ENCODE results near the gene FRMD4A.

FRMD4A gene

DNA sequence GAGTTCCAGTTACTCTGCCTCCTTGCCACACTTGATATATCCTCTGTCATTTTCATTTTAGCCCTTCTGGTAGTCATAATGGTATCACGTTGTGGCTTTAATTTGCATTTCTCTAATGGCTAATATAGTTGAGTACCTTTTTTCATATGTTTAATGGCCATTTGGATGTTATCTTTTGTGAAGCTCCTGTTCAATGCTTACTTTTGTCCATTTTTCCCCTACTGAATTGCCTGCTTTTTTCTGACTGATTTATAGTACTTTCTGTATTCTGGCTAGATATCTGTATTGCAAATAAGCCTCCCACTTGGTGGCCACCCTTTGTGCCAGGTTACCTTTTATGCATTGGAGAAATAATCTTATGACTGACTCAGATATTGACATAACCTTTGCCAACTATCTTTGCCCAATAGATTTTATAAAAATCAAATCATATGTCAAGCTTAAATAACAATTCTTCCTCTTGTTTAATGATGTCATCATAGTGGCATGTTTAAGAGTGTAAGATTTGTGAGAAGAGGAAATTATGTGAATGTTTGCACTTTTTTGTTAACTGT lies 693.3 kb downstream of the FRMD4A start:
- no peak for DNase-seq

DNA sequence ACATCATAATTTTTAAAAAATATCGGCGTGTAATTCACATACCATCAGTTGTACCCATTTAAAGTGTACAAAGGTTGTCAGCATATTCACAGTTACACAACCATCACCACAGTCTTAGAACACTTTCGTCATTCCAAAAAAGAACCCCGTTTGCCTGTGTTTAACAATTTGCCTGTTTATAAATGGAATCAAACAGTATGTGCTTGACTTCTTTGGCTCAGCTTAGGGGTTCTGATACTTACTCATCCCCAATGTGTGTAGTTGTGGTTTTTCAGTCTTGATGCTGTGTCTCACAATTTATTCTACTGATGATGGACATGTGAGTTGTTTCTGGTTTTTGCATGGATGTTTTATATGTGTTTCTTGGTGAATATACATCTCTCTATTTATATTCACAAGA lies 693.9 kb downstream of the FRMD4A start:
- no peak for DNase-seq

DNA sequence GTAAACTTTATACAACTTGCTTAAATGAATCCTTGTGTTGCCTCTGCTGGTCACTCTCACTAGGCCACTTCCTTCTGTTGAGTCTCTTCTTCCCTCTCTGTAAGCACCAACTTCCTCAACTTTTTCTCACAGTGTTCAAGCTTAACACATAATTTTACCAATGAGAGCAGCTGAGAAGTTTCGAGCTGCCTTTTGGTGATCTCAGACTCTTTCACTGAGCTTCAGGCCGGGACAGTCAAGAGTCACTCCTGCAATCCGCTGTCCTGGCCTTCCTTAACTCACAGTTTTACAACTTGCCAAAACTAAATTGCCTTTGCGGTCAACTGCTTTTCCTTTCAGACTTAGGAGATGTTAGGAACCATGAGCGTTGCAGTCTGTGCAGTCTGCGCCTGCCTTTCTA lies 696.5 kb downstream of the FRMD4A start:
- no peak for DNase-seq

DNA sequence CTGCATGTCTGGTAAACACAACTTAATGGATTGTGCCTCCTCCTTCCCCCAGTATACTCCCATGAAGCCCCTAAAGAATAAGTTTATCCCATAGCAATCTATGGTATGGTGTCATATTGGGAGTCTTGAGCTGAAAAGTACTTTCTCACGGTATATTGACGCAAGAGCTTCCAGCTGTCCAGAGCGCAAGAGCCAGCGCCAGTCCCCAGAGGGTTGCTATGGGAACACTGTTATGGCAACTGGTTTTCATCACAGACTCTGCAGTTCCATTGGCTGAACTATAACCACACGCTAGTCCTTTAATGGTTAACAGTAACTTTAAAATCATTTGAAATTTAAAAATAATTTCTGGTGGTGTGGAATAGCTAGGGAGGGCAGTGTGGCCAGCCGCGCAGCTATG lies 697.0 kb downstream of the FRMD4A start:
- no peak for DNase-seq

DNA sequence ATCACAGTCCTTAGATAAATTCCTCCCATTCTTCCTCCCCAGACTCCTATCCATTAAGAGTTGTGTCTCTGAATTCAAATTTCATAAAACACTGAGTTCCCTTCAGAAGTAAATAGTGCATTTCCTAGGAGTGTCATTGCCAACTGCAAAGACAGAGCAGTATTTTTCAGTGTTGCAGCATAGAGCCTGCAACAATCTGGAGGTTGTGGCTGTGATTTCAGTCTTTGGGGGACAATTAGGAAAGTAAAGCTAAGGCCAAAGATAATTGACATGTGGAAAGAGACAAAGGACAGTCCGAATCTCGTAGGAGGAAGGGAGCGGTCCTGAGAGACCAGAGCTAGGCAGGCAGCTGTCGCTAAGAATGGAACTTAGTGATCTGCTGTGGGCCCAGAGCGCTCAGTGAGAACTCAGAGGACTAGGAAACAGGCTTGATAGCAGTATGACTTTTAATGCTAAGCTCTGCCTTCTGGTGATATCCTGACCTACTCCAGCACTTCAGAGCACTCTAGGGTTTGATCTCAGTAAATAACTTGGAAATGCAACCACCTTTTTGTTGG lies 697.8 kb downstream of the FRMD4A start:
- no peak for DNase-seq

DNA sequence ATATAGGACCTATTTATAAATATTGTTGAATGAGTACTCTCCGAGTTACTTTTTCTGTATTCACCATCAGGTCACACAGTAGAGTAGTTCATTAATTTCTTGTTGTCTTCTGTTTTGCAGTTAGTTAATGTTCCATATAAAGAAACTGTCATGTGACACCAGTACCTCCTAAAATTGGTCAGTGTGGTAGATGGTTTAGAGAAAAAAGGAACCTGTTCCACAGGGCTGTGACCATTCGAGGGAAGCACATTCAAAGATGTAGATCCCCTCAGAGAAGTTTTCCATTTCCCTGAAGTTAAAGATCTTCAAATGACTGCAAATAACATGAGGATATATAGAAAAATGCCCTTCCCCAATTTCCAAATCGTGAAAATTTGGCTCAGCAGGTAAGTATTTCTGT lies 698.3 kb downstream of the FRMD4A start:
- DNase-seq, result no peak

DNA sequence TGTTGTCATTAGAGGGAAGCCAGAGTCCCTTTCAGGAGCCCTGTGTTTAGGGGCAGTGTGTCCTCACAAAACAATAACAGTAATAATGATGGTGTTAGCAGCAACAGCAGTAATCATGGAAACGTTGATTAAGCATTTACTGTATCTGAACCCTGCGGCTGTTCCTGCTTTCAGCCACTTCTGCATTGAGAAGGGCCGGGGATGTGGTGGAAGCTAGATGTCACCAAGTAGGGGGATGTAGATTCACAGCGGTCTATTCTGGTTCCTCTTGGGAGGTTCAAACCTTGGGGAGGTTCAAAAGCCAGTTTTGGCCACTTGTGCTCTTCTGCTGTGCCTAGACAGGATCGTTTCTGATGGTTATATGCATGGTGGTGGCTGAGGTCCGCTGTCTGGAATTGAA lies 699.1 kb downstream of the FRMD4A start:
- no peak for DNase-seq

DNA sequence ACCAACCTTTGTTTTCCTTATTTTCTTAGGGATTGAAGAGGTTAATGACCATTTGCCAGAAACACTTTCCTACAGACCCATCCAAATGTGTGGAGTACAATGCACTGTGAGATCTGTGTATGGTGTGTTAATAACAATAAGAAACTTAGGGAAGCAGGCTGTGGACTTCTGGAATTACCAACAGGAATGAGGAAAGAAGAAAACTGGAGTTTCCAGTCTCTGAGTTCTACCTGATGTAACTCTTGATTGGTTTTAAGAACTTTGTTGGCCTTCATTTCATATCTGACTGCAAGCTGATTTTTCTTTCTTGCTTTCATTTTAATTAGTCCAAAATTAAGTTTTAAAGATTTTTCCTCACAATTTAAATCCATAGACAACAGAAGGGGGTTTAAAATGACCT lies 700.5 kb downstream of the FRMD4A start:
- no peak for DNase-seq

DNA sequence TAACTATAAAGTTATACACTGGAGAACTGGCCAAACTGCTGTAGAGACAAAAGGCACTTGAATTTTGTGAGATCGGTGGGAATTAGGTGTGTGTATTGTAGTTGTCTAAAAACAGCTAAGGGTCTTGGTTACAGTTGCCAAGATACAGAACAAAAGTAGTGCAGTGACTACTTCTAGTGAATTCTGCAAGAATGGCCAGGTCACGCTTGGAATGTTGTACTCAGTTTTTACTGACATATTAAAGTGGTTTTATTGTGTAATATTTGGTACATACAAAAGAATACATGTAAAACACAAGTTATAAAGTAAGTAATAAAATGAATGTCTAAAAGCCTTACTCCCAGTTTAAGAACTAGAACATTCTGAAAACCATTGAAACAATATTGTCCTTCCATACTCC lies 701.6 kb downstream of the FRMD4A start:
- DNase-seq, result no peak

DNA sequence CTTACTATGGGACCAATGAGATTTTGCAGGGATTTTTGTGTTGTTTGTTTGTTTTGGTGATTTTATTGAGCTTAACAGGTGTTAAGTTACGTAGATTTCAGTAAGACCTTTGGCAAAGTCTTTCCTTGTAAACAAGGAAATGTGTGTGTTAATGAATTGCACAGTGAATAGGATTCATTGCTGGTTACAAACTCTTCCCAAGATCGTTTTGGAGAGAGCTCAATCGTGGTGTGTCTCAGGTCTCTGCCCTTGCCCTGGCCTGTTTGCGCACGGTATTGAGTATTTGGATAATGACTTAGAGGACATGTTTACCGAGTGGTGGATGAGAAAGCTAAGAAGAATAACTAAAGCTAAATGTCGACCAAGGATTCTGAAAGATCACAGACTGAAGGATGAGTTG lies 702.1 kb downstream of the FRMD4A start:
- no peak for DNase-seq

DNA sequence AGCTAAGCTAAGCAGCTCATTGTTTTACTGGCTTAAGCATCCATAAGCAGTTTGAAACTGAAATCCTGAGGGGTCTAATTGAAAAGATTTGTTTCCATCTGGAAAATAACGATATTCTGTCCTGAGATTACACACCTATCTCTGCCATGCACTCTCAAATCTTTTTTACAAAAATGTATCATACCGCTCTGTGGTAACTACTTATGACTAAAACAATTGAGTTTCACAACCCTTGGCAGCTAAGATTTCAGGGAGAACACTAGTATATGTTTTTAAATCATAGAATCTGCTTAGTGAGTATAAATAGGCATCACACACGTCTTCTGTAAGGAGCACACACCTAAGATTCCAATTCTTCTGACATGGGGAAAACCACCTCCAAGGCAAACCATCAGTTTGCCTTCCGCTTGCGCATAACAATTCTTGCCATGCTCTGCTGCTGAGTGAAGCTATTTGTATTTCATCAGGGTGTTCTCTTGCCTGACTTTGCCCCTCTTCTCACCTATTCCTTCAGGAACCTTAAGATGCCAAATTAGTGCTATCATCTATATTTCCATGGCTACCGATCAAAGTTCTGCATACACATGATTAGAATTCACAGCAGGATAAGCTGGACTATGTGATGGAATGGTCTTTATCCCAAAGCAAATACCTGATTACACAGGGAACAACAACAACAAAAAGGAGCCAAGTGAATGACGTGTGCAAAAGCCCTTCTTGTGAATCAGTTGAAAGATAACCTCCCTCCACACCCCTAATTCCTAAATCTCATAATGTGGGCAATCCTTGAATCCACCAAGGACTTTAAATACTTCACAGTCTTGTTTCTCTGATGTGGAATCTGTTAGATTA lies 703.0 kb downstream of the FRMD4A start:
- no peak for DNase-seq

DNA sequence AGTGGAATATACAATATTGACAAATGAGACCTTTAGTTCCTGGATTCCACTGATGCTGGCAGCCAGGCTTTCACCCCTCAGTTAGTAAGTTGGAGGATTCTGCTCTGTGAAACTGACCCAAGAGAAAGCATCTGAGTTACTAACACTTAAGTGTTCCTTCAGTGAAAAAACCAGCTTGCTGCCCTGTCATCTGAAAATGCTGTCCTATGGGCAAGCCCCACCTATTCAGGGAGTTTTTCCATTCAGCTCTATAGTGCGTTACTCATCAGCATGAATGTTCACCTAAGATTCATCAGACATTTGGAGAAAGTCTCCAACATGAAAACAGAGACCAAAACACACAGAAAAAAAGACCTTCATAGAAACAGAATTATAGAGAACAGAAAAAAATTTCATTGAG lies 706.1 kb downstream of the FRMD4A start:
- DNase-seq, result no peak

DNA sequence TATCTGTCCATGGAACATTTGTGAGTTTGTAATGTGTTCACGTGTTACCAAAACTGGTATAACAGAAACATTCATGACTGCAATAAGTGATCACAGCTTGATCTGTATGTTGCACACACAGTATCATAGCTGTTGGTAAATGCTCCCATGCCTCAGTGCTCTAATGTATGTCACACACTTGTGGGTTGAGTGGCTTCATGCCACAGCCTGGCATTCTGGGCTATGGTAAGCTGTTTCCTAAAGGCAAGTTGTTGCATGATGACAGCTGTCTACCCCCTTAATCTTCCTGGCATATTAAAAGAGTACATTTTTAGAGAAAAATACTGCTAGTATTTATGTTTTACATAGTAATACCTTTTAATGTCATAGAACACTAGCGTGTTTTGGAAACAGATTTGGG lies 708.8 kb downstream of the FRMD4A start:
- no peak for DNase-seq

DNA sequence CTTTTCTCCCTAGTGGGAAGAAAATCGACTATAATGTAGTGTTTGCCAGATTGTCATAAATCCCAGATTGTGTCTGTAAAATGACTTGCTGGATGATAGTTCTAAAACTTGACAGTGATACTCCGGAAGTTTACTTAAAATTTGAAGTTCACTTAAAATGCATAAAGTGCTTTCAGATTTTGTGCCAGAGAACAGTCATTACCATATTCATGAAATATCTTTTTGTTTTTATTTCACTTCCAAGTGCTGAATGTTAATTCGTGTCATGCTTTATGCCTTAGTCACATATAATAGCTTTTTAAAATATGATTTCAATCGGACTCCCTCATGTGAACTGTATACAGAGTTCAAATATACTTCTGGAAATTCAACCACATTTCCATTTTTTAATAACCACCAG lies 713.6 kb downstream of the FRMD4A start:
- no peak for DNase-seq

DNA sequence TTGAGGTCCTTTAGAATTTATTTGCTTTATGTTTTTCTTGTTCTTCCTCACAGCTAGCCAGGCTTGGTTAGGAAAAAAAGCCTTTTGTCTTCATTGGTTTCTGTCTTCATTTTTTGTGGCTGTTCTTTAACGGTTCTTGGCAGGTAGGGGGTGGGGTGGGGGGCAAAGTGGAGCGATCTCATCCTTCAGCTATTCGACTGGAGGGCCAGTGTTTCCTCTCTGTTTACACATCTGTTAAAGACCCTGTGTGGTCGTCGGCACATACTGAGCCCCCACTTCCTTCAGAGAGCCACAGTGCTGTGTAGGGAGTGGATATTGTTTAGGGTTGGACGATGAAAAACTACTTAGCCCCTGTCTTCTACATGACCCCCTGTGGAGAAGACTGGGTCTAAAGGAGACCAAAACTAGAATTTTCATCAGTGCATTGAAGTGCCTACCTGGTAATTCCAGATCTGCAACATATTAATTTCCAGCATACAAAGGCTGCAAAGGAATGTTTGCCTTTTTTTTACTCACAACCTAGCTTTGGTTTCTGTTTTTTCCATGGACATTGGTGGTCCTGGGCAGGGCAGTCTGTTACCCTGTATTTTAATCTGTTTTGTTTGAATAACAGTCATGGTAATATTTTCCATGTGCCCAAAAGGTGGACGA lies 714.9 kb downstream of the FRMD4A start:
- no peak for DNase-seq

DNA sequence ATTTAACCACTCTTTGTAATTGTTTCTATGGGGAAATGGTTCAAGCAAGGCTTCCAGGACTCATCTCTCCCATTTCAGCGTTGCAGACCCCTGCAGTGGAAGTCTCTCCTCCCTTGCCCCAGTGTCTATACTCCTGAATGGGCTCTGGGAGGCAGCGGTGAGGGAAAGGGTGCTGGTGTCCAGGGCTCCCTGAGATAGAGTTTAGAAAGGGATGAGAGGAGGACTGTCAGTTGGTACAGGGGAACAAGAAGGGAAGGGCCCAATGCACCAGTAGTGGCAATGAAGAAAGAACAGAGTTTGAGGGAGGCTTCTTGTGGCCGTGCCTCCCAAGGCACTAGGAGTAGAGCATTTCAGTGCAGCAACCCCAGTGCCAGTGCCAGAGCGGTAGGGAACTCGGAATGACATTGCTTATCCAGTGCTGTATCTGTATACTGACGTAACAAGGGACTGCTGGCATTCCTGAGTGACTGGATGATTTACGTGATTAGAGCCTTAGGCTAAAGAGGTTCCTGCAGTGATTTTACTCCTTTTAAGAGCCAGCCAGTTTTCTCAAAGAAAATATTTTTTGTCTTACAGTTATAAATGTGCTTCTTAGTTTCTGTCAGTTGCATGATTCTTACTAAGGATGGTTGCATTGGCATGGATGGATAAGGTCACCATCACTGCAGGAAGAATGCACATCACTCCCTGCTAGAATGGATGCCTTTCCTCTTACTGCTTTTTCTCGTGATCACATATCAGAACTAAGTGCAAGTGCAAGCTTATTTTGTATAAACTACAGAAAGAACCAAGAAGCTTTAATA lies 716.0 kb downstream of the FRMD4A start:
- no peak for DNase-seq

DNA sequence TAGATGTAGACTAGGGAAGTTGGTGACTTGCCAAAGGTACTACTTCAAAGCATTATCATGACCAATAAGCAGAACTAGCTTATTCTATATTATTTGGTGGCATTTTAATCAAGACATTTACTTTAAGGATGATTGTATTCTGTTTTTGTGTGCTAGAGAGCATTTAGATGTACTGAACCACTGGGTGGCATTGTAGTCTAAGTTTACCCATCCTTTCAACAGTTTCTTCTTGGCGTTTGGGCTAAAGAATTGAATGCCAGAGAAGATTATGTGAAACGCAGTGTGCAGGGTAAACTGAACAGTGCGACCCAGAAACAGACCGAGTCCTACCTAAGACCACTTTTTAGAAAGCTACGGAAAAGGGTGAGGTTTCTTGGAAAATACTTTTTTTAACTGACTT lies 717.2 kb downstream of the FRMD4A start:
- no peak for DNase-seq

DNA sequence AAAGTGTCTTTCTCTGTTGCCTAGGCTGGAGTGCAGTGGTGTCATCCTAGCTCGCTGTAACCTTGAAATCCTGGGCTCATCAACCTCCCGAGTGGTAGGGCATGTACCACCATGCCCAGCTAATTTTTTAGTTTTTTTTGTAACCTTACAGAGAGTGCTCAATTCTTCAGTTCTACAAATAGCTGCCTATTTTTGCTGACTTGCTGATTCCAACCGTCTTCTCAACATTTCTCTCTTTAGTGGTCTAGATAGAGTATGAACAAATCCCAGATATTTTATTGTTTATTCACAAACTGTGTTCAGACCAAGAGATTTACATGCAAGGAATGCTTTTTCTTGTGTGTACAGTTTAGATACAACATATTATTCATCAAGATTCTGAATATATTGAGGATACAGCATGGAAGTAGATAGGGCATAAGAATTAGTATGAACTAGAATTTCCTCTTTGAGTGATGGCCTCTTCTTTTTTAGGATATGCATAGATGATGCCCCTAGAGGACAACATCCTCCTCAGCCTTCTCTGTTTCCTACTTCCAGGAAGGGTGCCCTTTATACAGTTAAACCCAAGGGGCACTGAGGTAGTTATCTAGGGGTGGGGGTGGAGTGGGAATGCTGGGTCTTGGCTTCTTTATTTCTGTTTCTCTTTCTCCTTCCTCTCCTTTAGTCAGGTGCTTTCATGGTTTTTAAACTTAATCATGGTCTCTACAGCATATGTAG lies 717.9 kb downstream of the FRMD4A start:
- DNase-seq, result no peak

DNA sequence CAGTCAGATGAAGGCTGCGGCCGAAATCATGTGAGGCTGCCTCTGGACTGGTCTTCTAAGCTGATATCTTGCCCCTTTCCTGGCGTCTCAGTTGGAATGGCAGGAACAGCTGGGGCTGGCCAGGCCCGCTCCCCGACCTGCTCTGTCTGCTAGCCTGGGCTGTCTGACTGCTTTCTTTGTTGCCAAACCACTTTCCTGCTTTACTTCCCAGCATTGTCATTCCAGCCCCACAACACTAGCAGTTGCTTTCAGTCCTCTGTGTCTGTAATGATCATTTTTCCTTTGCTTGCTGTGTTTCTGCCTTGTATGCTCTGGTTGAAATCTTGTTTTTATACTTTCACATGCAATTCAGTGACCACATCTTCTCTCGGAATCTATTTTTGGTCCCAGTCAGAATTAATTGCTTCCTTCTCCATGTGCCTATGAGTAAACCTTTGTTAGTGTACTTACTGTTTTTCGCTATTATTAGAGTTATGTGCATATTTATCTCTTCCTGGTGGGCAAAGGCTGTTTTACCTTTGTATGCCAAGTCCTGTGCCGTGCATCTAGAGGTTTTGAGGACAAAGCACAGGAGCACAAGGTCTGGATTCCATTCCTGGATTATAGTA lies 722.4 kb downstream of the FRMD4A start:
- DNase-seq, result no peak

DNA sequence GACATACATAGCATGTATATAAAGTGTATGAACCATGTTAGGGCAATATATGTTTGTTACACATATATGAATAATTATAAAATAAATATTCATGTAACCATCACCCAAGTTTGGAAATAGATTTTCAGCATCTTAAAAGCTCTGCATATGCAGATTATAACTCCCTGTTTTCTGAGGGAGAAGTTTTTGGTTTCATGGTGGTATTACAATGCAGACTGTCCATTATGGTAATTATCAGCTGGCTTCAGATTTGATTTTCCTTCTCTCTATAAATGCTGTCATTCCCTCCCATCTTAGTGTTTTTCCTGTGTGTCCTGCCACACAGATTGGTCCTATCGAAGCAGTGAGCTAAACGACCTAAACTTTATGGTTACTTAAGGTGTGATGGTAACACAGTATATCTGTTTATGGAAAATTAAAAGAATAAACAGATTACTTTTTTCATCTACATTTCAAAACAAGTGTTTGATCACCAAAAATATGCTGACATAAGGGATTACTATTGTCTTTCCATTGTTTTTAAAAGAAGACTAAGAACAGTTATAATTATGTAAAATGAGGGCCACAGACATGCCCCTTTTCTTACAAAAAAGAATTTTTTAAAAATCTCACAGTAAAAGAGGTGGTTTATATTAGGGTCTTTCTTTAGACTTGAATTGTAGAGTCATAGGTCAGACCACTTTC lies 726.2 kb downstream of the FRMD4A start:
- DNase-seq, result no peak

DNA sequence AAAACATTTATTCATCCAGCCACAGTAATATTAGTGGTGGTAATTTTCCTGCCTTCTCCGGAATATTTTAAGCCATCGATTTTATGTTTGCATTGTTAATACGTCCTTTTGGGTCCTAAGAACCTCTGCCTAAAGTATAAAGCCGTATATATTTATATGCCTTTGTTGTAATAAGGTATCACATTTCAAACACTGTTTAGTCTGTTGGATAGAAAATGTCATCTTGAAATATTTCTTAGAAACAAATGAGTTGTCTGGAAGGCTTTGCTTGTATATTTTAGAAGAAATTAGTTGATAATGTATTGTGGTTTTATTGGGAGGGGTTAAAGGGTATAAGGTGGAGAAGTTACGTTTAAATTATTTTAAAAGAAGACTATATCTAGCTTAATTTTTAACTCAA lies 732.8 kb downstream of the FRMD4A start:
- no peak for DNase-seq
